ENCODE data around the gene CCDC86.

CCDC86 gene

DNA sequence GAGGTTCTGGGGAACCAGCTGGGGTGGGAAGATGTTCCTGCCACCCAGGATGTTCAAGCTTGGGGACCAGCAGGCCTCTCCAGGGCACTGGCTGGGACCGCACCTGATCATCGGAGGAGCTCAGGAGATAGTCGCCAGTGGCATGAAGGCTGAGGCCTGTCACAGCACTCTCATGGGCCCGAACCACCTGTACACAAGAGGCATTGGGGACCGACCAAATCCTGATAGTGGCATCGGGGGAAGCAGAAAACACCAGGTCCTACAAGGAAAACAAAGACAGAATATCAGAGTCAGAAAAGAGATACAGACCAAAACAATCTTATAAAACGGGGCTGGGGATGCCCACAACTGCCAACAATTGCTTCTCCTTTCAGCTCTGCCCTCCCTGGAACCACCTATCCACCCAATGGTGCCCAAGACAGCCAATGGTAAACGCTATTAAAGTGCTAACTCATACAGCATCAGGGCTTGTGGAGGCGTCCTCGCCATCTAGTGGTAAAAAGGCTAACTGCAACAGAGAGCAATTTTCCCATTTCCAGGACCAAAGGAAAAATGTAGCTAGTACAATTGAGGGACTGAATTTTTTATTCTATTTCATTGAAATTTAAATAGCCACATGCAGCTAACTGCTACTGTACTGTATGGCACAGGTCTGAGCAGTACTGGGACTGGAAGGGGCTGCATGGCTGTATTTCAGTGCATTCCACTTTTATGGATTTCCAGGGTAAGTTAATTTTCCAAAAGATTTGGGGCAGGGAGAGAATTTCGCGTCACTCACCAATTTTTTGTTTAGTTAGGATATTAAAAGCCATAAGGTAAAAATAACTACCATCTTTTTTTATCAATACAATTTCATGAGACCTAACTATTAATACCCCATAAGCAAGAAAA, 57.4 kb downstream of the CCDC86 start:
- DNase-seq = no peak

GRCh38 chr11:60899977-60900376, 58.1 kb downstream of the CCDC86 start:
- DNase-seq = no peak

All from CD4-positive, alpha-beta T cell treated with Interleukin-15 for 1 hour (primary cell).